ENCODE results near the gene HSPB9. TPM values are rescaled to one million over a fixed set of nuclear protein-coding genes. Genes with fewer than 3 reads are reported as not detected.

Gene HSPB9
- polyA plus RNA-seq, 4 donors, result 0.16 to 0.27 (median 0.23) TPM; not detected in 1

Other genes with a start within 250 kb of the HSPB9 start
- 10 to 100 TPM; 79.7 to 90.8 (median 86.2) TPM for gene ACLY, start 203.9 kb upstream of the HSPB9 start, polyA plus RNA-seq (ENCODE audit: insufficient read length in 4 of 4)
- 1 to 10 TPM; 2.0 to 7.5 (median 6.8) TPM for gene ODAD4, start 192.2 kb upstream of the HSPB9 start, polyA plus RNA-seq (ENCODE audit: insufficient read length in 4 of 4)
- 10 to 100 TPM; 55.9 to 72.1 (median 60.9) TPM for gene CNP, start 156.0 kb upstream of the HSPB9 start, polyA plus RNA-seq (ENCODE audit: insufficient read length in 4 of 4)
- gene DNAJC7, start 105.4 kb upstream of the HSPB9 start, polyA plus RNA-seq (ENCODE audit: insufficient read length in 4 of 4), result 100 to 1,000 TPM in 3 of 4 donors, 10 to 100 TPM in 1; 97.1 to 168 (median 148) TPM
- gene NKIRAS2, start 102.7 kb upstream of the HSPB9 start, polyA plus RNA-seq (ENCODE audit: insufficient read length in 4 of 4), result 10 to 100 TPM; 39.3 to 52.2 (median 48.7) TPM
- 1 to 10 TPM; 3.1 to 6.0 (median 3.3) TPM for gene C17orf113, start 72.2 kb upstream of the HSPB9 start, polyA plus RNA-seq (ENCODE audit: insufficient read length in 4 of 4)
- gene ZNF385C, start 24.3 kb upstream of the HSPB9 start, polyA plus RNA-seq (ENCODE audit: insufficient read length in 4 of 4), result 1 to 10 TPM; 5.1 to 9.3 (median 6.2) TPM
- 10 to 100 TPM in 1 of 4 donors, 1 to 10 TPM in 3; 7.7 to 12.0 (median 8.4) TPM for gene DHX58, start 10.1 kb upstream of the HSPB9 start, polyA plus RNA-seq (ENCODE audit: insufficient read length in 4 of 4)
- 10 to 100 TPM; 42.1 to 88.4 (median 57.0) TPM for gene KAT2A, start 1.4 kb upstream of the HSPB9 start, polyA plus RNA-seq (ENCODE audit: insufficient read length in 4 of 4)
- gene RAB5C, start 32.2 kb downstream of the HSPB9 start, polyA plus RNA-seq (ENCODE audit: insufficient read length in 4 of 4), result 100 to 1,000 TPM; 105 to 150 (median 127) TPM
- under 1 TPM; 0.04 to 0.06 (median 0.04) TPM for gene KCNH4, start 58.3 kb downstream of the HSPB9 start, polyA plus RNA-seq (ENCODE audit: insufficient read length in 4 of 4)
- not detected for gene HCRT, start 62.6 kb downstream of the HSPB9 start, polyA plus RNA-seq (ENCODE audit: insufficient read length in 4 of 4)
- gene GHDC, start 71.7 kb downstream of the HSPB9 start, polyA plus RNA-seq (ENCODE audit: insufficient read length in 4 of 4), result 10 to 100 TPM in 3 of 4 donors, 1 to 10 TPM in 1; 7.6 to 22.3 (median 15.8) TPM
- 10 to 100 TPM; 37.1 to 57.3 (median 43.8) TPM for gene STAT5B, start 153.6 kb downstream of the HSPB9 start, polyA plus RNA-seq (ENCODE audit: insufficient read length in 4 of 4)
- 10 to 100 TPM in 1 of 4 donors, 1 to 10 TPM in 3; 5.4 to 15.3 (median 7.0) TPM for gene STAT5A, start 165.7 kb downstream of the HSPB9 start, polyA plus RNA-seq (ENCODE audit: insufficient read length in 4 of 4)